Osteoblast (primary cell): ENCODE results near the gene C6orf120. TPM values are rescaled to one million over a fixed set of nuclear protein-coding genes. Genes with fewer than 3 reads are reported as not detected.
A peak's percentile ranks its signal among the peaks of the same experiment; 100 is the strongest.
"Not testable (repeated sequence)": the region's sequence is repeated elsewhere in the genome, so short reads cannot be mapped to it uniquely, and the experiment has no call there.

Source experiments
- DNase-seq: peaks from one replicate; pipeline ENCODE4 v3.0.0; 2011; ENCODE audit warnings: low spot score, mixed read lengths; ENCODE audit not compliant: insufficient read length; ENCODE audit errors: missing footprints
- H2AFZ ChIP-seq: 2 replicates; pipeline ENCODE4 v1.6.0; 2011; ENCODE audit warnings: mild to moderate bottlenecking, low read length
- H3K27ac ChIP-seq: 2 replicates; pipeline ENCODE4 v1.5.1; 2011; ENCODE audit warnings: mild to moderate bottlenecking, low read depth, low read length, moderate library complexity
- H3K27me3 ChIP-seq: 2 replicates; pipeline ENCODE4 v1.6.0; 2012; ENCODE audit warnings: mild to moderate bottlenecking, control low read depth, inconsistent platforms, low read length, moderate library complexity; ENCODE audit not compliant: insufficient read depth
- H3K36me3 ChIP-seq: 2 replicates; pipeline ENCODE4 v1.5.1; 2011; ENCODE audit warnings: mild to moderate bottlenecking, low read length, control low read depth, moderate library complexity; ENCODE audit not compliant: insufficient read depth
- H3K4me1 ChIP-seq: 2 replicates; pipeline ENCODE4 v1.5.1; 2011; ENCODE audit warnings: mild to moderate bottlenecking, low read length, control low read depth, moderate library complexity; ENCODE audit not compliant: insufficient read depth
- H3K4me2 ChIP-seq: 2 replicates; pipeline ENCODE4 v1.6.0; 2011; ENCODE audit warnings: mild to moderate bottlenecking, low read length; ENCODE audit not compliant: insufficient read depth
- H3K4me3 ChIP-seq: fragments of 200-600 bp; sonication (generic); 3 replicates; pipeline ENCODE4 v1.5.1; 2012; ENCODE audit warnings: mild to moderate bottlenecking, low read length, inconsistent platforms; ENCODE audit not compliant: insufficient read depth
- H3K79me2 ChIP-seq: 2 replicates; pipeline ENCODE4 v1.6.0; 2012; ENCODE audit warnings: mild to moderate bottlenecking, low read length, control low read depth, inconsistent platforms; ENCODE audit not compliant: insufficient read depth
- H3K9me3 ChIP-seq: 2 replicates; pipeline ENCODE4 v1.5.1; 2011; ENCODE audit warnings: low read depth, low read length, control low read depth
- H4K20me1 ChIP-seq: 2 replicates; pipeline ENCODE4 v1.6.0; 2012; ENCODE audit warnings: mild to moderate bottlenecking, low read length, control low read depth; ENCODE audit not compliant: insufficient read depth
- total RNA-seq: library from RNA; depleted of rRNA; stranded (reverse); fragments of >200 nt; gene quantifications from 2 replicates; pipeline ENCODE4 v1.2.3, GENCODE V29; 2012
- TF ChIP-seq, protein P1 (sequence below): IDR thresholded peaks from 2 replicates; pipeline ENCODE4 v1.5.1; 2011; ENCODE audit warnings: mild to moderate bottlenecking, low read depth, low read length, moderate library complexity; ENCODE audit errors: extremely low read depth

The C6orf120 gene
- total RNA-seq, 1 donor: 54.3 TPM

DNA sequence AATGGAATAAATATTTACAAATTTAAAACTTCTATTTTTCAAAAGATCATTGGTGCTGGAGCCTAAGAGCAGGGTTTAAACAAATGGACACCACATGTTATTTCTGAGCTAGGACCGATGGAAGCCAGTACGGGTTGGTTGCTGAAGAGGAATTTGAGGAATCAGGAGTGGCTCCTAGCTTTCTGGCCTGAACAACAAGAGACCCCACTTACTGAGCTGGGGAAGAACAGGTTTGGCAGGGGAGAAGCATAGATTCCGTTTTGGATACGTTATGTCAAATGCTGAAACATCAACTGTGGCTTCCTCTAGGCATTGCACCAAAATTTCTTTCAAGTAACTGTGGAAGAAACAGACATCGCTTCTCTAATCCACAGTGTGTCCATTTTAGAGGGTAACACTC is 6.8 kb upstream of the C6orf120 start:
- H3K4me3 ChIP-seq: no peak overlapping the region
- H4K20me1 ChIP-seq: no peaks in the 10 kb centered on the region
- peaks cover 21% of the 10 kb centered on the region for H3K4me1 ChIP-seq
- no peak overlapping the region for H3K4me2 ChIP-seq
- no peaks in the 10 kb centered on the region for H3K27me3 ChIP-seq
- H3K36me3 ChIP-seq: peaks cover 4% of the 10 kb centered on the region
- TF ChIP-seq, protein P1, sequence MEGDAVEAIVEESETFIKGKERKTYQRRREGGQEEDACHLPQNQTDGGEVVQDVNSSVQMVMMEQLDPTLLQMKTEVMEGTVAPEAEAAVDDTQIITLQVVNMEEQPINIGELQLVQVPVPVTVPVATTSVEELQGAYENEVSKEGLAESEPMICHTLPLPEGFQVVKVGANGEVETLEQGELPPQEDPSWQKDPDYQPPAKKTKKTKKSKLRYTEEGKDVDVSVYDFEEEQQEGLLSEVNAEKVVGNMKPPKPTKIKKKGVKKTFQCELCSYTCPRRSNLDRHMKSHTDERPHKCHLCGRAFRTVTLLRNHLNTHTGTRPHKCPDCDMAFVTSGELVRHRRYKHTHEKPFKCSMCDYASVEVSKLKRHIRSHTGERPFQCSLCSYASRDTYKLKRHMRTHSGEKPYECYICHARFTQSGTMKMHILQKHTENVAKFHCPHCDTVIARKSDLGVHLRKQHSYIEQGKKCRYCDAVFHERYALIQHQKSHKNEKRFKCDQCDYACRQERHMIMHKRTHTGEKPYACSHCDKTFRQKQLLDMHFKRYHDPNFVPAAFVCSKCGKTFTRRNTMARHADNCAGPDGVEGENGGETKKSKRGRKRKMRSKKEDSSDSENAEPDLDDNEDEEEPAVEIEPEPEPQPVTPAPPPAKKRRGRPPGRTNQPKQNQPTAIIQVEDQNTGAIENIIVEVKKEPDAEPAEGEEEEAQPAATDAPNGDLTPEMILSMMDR: no peak
- H3K27ac ChIP-seq: no peak overlapping the region
- peaks cover 39% of the 10 kb centered on the region for H3K79me2 ChIP-seq
- no peak overlapping the region for H2AFZ ChIP-seq
- DNase-seq: no peak
- no peaks in the 10 kb centered on the region for H3K9me3 ChIP-seq

DNA sequence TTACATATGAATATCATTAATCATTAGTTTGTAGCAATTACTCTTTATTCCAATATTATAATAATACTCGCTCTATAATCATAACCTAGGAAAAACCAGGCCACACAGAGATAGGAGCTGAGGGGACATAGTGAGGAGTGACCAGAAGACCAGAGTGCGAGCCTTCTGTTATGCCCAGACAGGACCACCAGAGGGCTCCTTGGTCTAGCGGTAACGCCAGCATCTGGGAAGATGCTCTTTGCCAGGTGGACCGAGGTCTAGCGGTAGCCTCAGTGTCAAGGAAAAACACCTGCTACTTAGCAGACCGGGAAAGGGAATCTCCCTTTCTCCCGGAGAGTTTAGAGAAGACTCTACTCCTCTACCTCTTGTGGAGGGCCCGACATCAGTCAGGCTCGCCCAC is 4.8 kb upstream of the C6orf120 start:
- DNase-seq, H3K4me2 ChIP-seq, H3K4me3 ChIP-seq, H3K27me3 ChIP-seq, H4K20me1 ChIP-seq, H2AFZ ChIP-seq, H3K9me3 ChIP-seq, H3K36me3 ChIP-seq, H3K27ac ChIP-seq: not testable (repeated sequence)
- Histone ChIP-seq H3K79me2 (peaks cover 43% of the 10 kb centered on the region), H3K4me1 (peaks cover 26% of the 10 kb centered on the region)
- TF ChIP-seq, protein P1: peak; percentile 34

DNA sequence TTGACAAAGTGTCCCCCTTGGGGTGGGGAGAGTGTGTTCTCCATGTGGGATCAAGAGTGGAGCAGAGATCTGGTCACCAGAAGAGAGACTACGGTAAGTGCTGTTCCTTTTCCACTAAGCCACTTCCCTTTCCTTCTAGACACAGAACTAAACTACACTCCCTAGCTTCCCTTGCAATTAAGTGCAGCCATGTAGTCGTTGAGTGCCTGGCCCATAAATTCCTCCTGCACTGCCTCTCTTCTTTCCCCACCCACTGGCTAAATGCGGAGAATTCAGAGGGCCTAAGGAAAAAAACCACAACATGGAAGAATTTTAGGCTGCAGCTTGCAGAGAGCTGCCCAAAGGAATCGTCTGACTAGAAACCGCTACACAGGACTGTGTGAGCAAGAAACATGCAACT is 1.6 kb upstream of the C6orf120 start:
- TF ChIP-seq, protein P1: no peak
- H2AFZ ChIP-seq: peak overlapping the region; percentile 52
- no peaks in the 10 kb centered on the region for H3K9me3 ChIP-seq
- peaks cover 17% of the 10 kb centered on the region for H3K36me3 ChIP-seq
- peaks cover 61% of the 10 kb centered on the region for H3K79me2 ChIP-seq
- H3K4me2 ChIP-seq: peak overlapping the region; percentile 83
- no peak overlapping the region for H3K27ac ChIP-seq
- peaks cover 48% of the 10 kb centered on the region for H3K4me1 ChIP-seq
- peak overlapping the region; percentile 91 for H3K4me3 ChIP-seq
- no peaks in the 10 kb centered on the region for H3K27me3 ChIP-seq
- DNase-seq: no peak
- H4K20me1 ChIP-seq: peaks cover 21% of the 10 kb centered on the region

DNA sequence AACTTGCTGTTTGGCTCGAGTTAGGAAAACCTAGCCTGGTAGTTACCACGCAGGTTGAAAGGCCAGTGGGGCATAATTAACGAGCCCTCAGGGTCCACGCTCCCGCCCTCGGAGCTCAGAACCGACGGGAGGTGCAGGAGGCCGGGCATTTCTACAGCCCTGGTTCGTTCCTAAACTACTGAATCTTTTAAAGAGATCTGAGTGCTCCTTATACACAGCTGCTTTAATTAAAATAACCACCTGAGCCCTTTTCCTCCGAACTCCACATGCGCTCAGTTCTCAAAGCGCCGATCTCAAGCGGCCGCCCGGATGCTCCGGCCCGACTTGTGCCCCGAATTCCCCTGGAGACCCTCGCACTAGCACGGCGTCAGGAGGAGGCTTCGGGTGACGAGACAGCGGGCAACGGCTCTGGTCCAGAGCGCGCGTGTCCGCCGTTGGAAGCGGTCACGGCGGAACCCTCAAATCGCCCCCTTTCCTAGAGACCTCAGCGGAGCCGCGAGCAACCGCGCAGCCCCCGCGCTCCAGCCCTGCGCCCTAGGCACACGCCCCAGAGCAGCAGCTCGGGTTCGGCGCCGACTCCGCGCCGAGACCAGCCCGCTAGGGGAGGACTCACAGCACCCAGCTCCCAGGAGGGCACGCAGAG is 494 bp upstream of the C6orf120 start:
- Histone ChIP-seq H3K27me3 (no peaks in the 10 kb centered on the region), H2AFZ (peak overlapping the region; percentile 91), H3K9me3 (no peaks in the 10 kb centered on the region), H4K20me1 (peaks cover 24% of the 10 kb centered on the region), H3K36me3 (peaks cover 17% of the 10 kb centered on the region), H3K79me2 (peaks cover 55% of the 10 kb centered on the region), H3K4me3 (peak overlapping the region; percentile 91), H3K4me2 (peak overlapping the region; percentile 83), H3K4me1 (peaks cover 48% of the 10 kb centered on the region), H3K27ac (peak overlapping the region; percentile 84)
- DNase-seq: peak; percentile 62
- TF ChIP-seq, protein P1: no peak
